ENCODE measurements around the gene LTBP2. TPM values are rescaled to one million over a fixed set of nuclear protein-coding genes. Genes with fewer than 3 reads are reported as not detected.

The LTBP2 gene
- total RNA-seq, 1 experiment from 2014 or later, result 1.5 TPM

DNA sequence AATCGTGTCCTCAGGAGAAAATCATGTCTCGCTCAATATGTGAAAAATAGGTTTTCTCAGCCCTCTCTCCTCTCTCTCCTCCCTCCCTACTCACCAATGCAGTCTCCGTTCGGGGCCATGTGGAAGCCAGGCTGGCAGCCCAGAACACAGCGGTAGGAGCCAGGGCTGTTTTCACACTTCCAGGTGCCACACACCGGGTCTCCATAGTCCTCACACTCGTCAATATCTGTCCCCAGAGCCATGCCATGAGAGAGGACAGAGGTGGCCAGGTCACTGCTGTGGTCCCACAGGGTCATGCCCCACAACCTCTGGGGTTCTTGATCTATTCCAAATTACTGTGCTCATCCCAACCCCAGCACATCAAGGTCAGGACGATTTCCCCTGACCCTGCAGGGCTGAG lies 105.0 kb downstream of the LTBP2 start:
- Histone ChIP-seq H3K27ac (ENCODE audit: low read depth, low read length) (no peak overlapping the region), H4K20me1 (ENCODE audit: insufficient read depth) (no peaks in the 10 kb centered on the region), H3K9me2 (ENCODE audit: insufficient read depth) (no peaks in the 10 kb centered on the region), H3K4me3 (replicated peaks in 1 of 2; ENCODE audit: low read depth in 1 of 2, low read length in 2 of 2) (no peak overlapping the region), H3K79me2 (ENCODE audit: insufficient read depth, low read length) (no peaks in the 10 kb centered on the region), H2AFZ (ENCODE audit: low read depth, low read length, poor library complexity, severe bottlenecking) (no peak overlapping the region), H3K4me1 (ENCODE audit: control insufficient read depth in 1 of 2, insufficient read depth in 2 of 2, low read length in 2 of 2) (peaks cover 0 to 18% of the 10 kb centered on the region in 2 experiments; a peak in 2 of 4 replicates), H3K9me3 (ENCODE audit: control insufficient read depth in 1 of 2, insufficient read depth in 1 of 2, low read depth in 1 of 2, low read length in 2 of 2) (no peaks in the 10 kb centered on the region), H3K27me3 (ENCODE audit: insufficient read depth, low read length) (no peaks in the 10 kb centered on the region), H3K9ac (ENCODE audit: low read length) (no peak overlapping the region), H3K4me2 (ENCODE audit: low read length) (no peak overlapping the region), H3K36me3 (ENCODE audit: control insufficient read depth in 1 of 2, insufficient read depth in 2 of 2, low read length in 2 of 2) (no peaks in the 10 kb centered on the region)
- ATAC-seq (no peak), DNase-seq (ENCODE audit: low read depth, low spot score) (no peak)
- intact Hi-C loops (cut with micrococcal nuclease), result no loop called here
- ChIA-PET RAD21 (ENCODE audit: low non-redundant PET in 1 of 2, low total read pairs in 2 of 2, uncharacterized antibody in 2 of 2, unreplicated experiment in 2 of 2) (no interaction called here), CTCF (interaction anchor here (2.1 kb wide), 1 partner anchor 13 kb away, joined by 11 read pairs; the partner anchor contains the start of genes ISCA2 and NPC2), POLR2A (no interaction called here)
- no peak for TF ChIP-seq TCF7L2 (IDR thresholded peaks at IDR 0.05; ENCODE audit: borderline replicate concordance, extremely low read depth, insufficient read depth, insufficient read length)
- TF ChIP-seq EZH2 (IDR thresholded peaks at IDR 0.05), result no peak
- no peak for TF ChIP-seq FOSL1 (IDR thresholded peaks at IDR 0.05; ENCODE audit: low read depth)
- TF ChIP-seq SIN3A (IDR thresholded peaks at IDR 0.05; ENCODE audit: low read depth), result no peak
- TF ChIP-seq RAD21 (IDR thresholded peaks at IDR 0.05; ENCODE audit: low read depth), result no peak
- no peak for TF ChIP-seq EGR1 (IDR thresholded peaks at IDR 0.05; ENCODE audit: low read depth)
- TF ChIP-seq POLR2A (IDR thresholded peaks at IDR 0.05; ENCODE audit: borderline replicate concordance, extremely low read depth, insufficient read depth, insufficient read length), result no peak
- no peak for TF ChIP-seq JUND (IDR thresholded peaks at IDR 0.05)
- TF ChIP-seq SP1 (IDR thresholded peaks at IDR 0.05; ENCODE audit: low read depth), result no peak
- TF ChIP-seq, protein P1, sequence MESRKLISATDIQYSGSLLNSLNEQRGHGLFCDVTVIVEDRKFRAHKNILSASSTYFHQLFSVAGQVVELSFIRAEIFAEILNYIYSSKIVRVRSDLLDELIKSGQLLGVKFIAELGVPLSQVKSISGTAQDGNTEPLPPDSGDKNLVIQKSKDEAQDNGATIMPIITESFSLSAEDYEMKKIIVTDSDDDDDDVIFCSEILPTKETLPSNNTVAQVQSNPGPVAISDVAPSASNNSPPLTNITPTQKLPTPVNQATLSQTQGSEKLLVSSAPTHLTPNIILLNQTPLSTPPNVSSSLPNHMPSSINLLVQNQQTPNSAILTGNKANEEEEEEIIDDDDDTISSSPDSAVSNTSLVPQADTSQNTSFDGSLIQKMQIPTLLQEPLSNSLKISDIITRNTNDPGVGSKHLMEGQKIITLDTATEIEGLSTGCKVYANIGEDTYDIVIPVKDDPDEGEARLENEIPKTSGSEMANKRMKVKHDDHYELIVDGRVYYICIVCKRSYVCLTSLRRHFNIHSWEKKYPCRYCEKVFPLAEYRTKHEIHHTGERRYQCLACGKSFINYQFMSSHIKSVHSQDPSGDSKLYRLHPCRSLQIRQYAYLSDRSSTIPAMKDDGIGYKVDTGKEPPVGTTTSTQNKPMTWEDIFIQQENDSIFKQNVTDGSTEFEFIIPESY (IDR thresholded peaks at IDR 0.05; ENCODE audit: extremely low read depth, insufficient replicate concordance, low read length), result no peak
- TF ChIP-seq ZFX (IDR thresholded peaks at IDR 0.05), result no peak
- no TSS peak for BruUV-seq (replicated peaks)
